Fibroblast of pulmonary artery (primary cell): ENCODE measurements around the gene MAGEF1.

Experiments used
- DNase-seq: peaks from one replicate; pipeline ENCODE4 v3.0.0-alpha.2; 2010; ENCODE audit warnings: low read depth
- H3K4me3 ChIP-seq: replicated peaks from 2 replicates; pipeline ENCODE4 v1.5.1; 2011; ENCODE audit warnings: low read depth, mild to moderate bottlenecking, control low read depth, low read length, moderate library complexity
- TF ChIP-seq, protein P1 (sequence below): IDR thresholded peaks from 2 replicates; pipeline ENCODE4 v1.5.1; 2011; ENCODE audit warnings: mild to moderate bottlenecking, control low read depth, low read length, inconsistent platforms; ENCODE audit errors: missing control alignments

The MAGEF1 gene

GRCh38 chr3:184741259-184741556, 29.3 kb upstream of the MAGEF1 start:
- TF ChIP-seq, protein P1, sequence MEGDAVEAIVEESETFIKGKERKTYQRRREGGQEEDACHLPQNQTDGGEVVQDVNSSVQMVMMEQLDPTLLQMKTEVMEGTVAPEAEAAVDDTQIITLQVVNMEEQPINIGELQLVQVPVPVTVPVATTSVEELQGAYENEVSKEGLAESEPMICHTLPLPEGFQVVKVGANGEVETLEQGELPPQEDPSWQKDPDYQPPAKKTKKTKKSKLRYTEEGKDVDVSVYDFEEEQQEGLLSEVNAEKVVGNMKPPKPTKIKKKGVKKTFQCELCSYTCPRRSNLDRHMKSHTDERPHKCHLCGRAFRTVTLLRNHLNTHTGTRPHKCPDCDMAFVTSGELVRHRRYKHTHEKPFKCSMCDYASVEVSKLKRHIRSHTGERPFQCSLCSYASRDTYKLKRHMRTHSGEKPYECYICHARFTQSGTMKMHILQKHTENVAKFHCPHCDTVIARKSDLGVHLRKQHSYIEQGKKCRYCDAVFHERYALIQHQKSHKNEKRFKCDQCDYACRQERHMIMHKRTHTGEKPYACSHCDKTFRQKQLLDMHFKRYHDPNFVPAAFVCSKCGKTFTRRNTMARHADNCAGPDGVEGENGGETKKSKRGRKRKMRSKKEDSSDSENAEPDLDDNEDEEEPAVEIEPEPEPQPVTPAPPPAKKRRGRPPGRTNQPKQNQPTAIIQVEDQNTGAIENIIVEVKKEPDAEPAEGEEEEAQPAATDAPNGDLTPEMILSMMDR = no peak
- no peak for DNase-seq
- H3K4me3 ChIP-seq = no peak overlapping the region

GRCh38 chr3:184740509-184741258, 28.8 kb upstream of the MAGEF1 start:
- TF ChIP-seq, protein P1 = no peak
- no peak overlapping the region for H3K4me3 ChIP-seq
- DNase-seq = peak; percentile 42

- no peak overlapping the region for H3K4me3 ChIP-seq
- TF ChIP-seq, protein P1 = no peak
- DNase-seq = no peak
Observed at GRCh38 chr3:184739594-184740505, 28.0 kb upstream of the MAGEF1 start.

DNA sequence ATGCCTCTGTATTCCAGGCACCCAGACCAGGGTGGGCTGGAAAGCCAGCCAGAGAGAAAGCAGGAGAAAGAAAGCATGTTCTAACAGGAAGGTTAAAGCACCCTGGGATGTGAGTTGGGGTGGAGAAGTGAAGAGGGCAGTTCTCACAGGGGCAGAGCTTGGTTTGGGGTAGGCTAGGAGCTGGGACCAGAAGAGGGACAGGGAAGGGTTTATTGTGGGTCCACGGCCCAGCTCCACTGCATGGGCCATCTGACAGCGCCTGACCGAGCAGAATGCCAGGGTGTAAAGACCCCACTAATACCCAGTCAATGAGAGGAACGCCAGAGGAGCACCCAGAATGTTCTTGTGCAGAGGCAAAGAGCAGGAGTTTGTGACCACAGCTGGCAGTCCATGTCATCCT, 27.1 kb upstream of the MAGEF1 start:
- H3K4me3 ChIP-seq = no peak overlapping the region

GRCh38 chr3:184738506-184738890, 26.6 kb upstream of the MAGEF1 start:
- no peak for DNase-seq
- TF ChIP-seq, protein P1 = no peak
- no peak overlapping the region for H3K4me3 ChIP-seq

More for the DNA sequence above, 27.1 kb upstream of the MAGEF1 start:
- DNase-seq = no peak
- TF ChIP-seq, protein P1 = no peak

- DNase-seq = peak; percentile 76
- H3K4me3 ChIP-seq = no peak overlapping the region
- TF ChIP-seq, protein P1 = no peak
Observed at GRCh38 chr3:184737641-184738505, 26.0 kb upstream of the MAGEF1 start.
